Limb (tissue), 2 donors: ENCODE measurements around the gene LEP.

ENCODE experiments used
- DNase-seq, 2 donors: peaks; one replicate each; pipeline ENCODE4 v3.0.0-alpha.2; 2016; ENCODE audit errors: extremely low spot score in 2 of 2

The LEP gene

GRCh38 chr7:128240696-128241386 is at the start of gene LEP:
Gene LEP, plus strand, starts transcription at chr7:128241278. Its CDS starts 10,741 bp downstream, at chr7:128252019.
- no peak for DNase-seq

- no peak for DNase-seq
Measured at GRCh38 chr7:128192497-128193142, 48.5 kb upstream of the LEP start.

- no peak for DNase-seq
Measured at GRCh38 chr7:128194533-128195282, 46.4 kb upstream of the LEP start.

- DNase-seq = no peak
Measured at GRCh38 chr7:128197589-128197988, 43.5 kb upstream of the LEP start.

GRCh38 chr7:128197989-128198580 is 43.0 kb upstream of the LEP start:
- DNase-seq = no peak

- no peak for DNase-seq
Measured at GRCh38 chr7:128200376-128200775, 40.7 kb upstream of the LEP start.

GRCh38 chr7:128201067-128201689 is 39.9 kb upstream of the LEP start:
- peak in 1 of 2 donors; percentile 53 for DNase-seq

GRCh38 chr7:128201690-128202085 is 39.4 kb upstream of the LEP start:
- DNase-seq = no peak

- no peak for DNase-seq
Measured at GRCh38 chr7:128202287-128202957, 38.7 kb upstream of the LEP start.

GRCh38 chr7:128203047-128203491 is 38.0 kb upstream of the LEP start:
- DNase-seq = no peak

GRCh38 chr7:128203710-128204214 is 37.3 kb upstream of the LEP start:
- DNase-seq = no peak

- no peak for DNase-seq
Measured at GRCh38 chr7:128204455-128204854, 36.6 kb upstream of the LEP start.

GRCh38 chr7:128205068-128205467 is 36.0 kb upstream of the LEP start:
- DNase-seq = no peak

GRCh38 chr7:128206017-128206746 is 34.9 kb upstream of the LEP start:
- no peak for DNase-seq

- no peak for DNase-seq
Measured at GRCh38 chr7:128206747-128207500, 34.2 kb upstream of the LEP start.

- DNase-seq = no peak
Measured at GRCh38 chr7:128207609-128208008, 33.5 kb upstream of the LEP start.

GRCh38 chr7:128209229-128210035 is 31.6 kb upstream of the LEP start:
- DNase-seq = peak; percentile 79 to 83

- no peak for DNase-seq
Measured at GRCh38 chr7:128210036-128210347, 31.1 kb upstream of the LEP start.
